ENCODE data around the gene PLCH2. TPM values are rescaled to one million over a fixed set of nuclear protein-coding genes. Genes with fewer than 3 reads are reported as not detected.
"Not testable (repeated sequence)": the region's sequence is repeated elsewhere in the genome, so short reads cannot be mapped to it uniquely, and the experiment has no call there.

PLCH2 gene
- total RNA-seq, 2 experiments from 2014 or later = 2.1 TPM

DNA sequence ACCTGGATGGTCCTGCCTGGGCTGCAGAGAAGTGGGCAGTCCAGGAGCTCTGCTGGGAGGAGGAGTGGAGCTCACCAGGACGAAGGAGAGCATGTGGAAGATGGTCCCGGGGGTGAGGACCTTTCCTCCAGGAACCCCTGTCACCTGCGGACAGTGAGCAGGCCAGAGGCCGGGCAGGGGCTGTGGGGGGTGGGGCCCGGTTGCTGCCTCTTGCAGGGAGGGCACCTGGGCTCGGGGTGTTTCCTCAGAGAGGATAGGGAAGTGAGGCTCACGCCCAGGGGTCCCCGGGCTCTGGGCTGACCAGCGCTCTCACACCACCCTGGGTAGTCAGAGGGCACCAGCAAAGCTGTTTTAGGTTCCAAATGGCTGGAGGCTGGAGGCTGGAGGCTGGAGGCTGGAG, 41.0 kb upstream of the PLCH2 start:
- H3K4me3 Mint-ChIP-seq = no peak overlapping the region
- H3K27me3 Mint-ChIP-seq (ENCODE audit: low read depth) = no peaks in the 10 kb centered on the region
- H3K9me3 Mint-ChIP-seq = peaks cover 1% of the 10 kb centered on the region
- DNase-seq = no peak
- no peaks in the 10 kb centered on the region for H3K36me3 Mint-ChIP-seq (ENCODE audit: low read depth)
- CTCF ChIA-PET = no interaction called here
- intact Hi-C loops (cut with micrococcal nuclease) = no loop called here
- no peaks in the 10 kb centered on the region for H3K4me1 Mint-ChIP-seq (ENCODE audit: low read depth)
- no peak overlapping the region for H3K27ac Mint-ChIP-seq

DNA sequence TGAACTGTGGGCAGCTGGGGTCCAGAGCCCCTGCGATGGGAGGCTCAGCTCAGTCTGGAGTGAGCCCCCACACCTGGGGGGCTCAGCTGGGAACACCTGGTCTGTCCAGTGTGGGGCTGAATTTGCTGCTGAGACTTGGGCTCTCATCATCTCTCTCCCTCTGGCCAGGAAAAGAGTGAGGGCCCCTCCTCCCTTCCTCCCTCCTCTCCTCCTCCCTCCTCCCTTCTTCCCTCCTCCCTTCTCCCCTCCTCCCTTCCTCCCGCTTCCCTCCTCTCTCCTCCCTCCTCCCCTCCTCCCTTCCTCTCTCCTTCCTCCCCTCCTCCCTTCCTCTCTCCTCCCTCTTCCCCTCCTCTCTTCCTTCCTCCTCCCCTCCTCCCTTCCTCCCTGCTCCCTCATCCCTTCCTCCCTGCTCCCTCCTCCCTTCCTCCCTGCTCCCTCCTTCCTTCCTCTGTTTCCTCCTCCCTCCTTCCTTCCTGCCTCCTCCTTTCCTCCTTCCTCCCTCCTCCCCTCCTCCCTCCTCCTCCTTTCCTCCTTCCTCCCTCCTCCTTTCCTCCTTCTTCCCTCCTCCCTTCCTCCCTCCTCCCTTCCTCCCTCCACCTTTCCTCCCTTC, 40.2 kb upstream of the PLCH2 start:
- H3K9me3 Mint-ChIP-seq = no peaks in the 10 kb centered on the region
- CTCF ChIA-PET = no interaction called here
- no peaks in the 10 kb centered on the region for H3K4me1 Mint-ChIP-seq (ENCODE audit: low read depth)
- intact Hi-C loops (cut with micrococcal nuclease) = no loop called here
- H3K4me3 Mint-ChIP-seq = no peak overlapping the region
- no peaks in the 10 kb centered on the region for H3K27me3 Mint-ChIP-seq (ENCODE audit: low read depth)
- DNase-seq = no peak
- H3K27ac Mint-ChIP-seq = no peak overlapping the region
- H3K36me3 Mint-ChIP-seq (ENCODE audit: low read depth) = no peaks in the 10 kb centered on the region

DNA sequence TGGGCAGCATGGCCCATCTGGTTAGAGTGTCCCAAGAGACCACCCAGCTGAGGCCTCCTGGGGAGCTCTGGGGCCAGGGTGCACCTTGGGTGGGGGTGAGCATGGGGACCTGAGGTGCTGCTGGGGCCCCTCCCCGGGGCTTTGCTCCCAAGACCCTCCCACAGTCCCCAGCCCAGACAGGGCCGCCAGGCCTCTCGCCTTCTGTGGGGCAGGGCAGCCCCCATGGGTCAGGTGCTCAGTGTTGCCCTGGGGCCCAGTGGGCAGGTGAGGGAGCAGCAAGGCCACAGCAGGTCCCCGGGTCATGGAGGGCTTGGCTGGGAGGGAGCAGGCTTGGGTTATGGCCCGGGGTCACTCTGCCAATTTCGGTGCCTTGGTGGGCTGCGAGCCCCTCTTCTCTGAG, 39.2 kb upstream of the PLCH2 start:
- Mint-ChIP-seq H3K27ac (no peak overlapping the region), H3K9me3 (no peaks in the 10 kb centered on the region), H3K36me3 (ENCODE audit: low read depth) (no peaks in the 10 kb centered on the region), H3K4me3 (no peak overlapping the region), H3K27me3 (ENCODE audit: low read depth) (no peaks in the 10 kb centered on the region), H3K4me1 (ENCODE audit: low read depth) (no peaks in the 10 kb centered on the region)
- no peak for DNase-seq
- CTCF ChIA-PET = no interaction called here
- intact Hi-C loops (cut with micrococcal nuclease) = no loop called here

DNA sequence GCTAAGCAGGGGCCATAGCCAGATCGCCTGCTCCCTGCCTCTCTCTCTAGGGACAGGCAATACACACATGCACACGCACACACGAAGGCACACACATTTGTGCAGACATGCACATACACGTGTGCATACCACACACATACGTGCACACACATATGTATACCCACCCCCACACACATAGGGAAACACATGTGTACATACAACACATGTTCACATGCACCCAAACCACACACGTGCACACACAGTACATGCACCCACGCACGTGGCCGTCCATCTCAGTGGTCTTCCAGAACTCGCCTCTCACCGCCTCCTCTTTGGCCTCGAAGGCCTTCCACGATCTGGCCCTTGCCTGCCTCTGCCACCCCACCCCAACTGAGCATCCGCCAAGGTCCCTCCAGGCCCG, 38.5 kb upstream of the PLCH2 start:
- no peak overlapping the region for H3K27ac Mint-ChIP-seq
- CTCF ChIA-PET = no interaction called here
- H3K27me3 Mint-ChIP-seq (ENCODE audit: low read depth) = no peaks in the 10 kb centered on the region
- no peak for DNase-seq
- H3K4me3 Mint-ChIP-seq = no peak overlapping the region
- intact Hi-C loops (cut with micrococcal nuclease) = no loop called here
- no peaks in the 10 kb centered on the region for H3K4me1 Mint-ChIP-seq (ENCODE audit: low read depth)
- no peaks in the 10 kb centered on the region for H3K36me3 Mint-ChIP-seq (ENCODE audit: low read depth)
- no peaks in the 10 kb centered on the region for H3K9me3 Mint-ChIP-seq

DNA sequence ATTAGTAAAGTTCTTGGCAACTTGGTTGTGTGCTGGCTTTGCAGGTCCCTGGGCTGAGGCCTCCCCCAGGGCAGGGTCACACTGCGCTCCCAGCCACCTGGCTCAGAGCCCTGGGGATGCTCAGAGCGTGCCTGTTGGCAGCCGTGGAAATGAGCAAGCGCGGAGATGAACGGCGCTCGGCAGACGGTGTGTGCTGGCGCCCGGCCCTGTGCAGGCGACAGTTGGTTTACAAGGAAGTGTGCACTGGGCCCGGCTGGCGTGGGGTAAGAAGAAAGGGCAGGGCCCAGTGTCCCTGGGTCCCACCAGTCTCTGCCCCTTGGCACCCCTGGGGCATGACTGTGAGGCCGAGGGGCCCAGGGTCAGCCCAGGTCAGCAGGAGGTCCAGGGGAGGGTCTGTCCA, 38.1 kb upstream of the PLCH2 start:
- Mint-ChIP-seq H3K4me3 (no peak overlapping the region), H3K9me3 (no peaks in the 10 kb centered on the region)
- intact Hi-C loops (cut with micrococcal nuclease) = no loop called here

DNA sequence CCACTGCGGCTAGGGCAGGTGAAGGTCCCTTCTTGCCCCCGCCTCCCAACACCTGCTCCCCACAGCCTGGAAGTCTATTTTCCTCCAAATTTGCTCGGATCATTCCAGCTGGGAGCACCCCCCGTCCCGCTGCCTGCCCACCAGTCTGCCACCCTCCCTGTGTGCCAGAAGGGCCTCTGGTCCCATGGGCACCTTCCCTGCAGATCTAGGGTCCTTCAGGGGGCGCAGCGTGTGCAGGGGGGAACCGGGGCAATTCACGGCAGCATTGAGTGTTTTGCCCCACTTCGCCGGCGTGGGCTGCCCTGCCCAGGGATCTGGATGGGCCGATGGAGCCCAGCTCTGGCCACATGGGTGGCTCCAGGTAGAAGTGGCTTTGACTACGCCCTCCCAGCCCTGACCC, 37.4 kb upstream of the PLCH2 start:
- intact Hi-C loops (cut with micrococcal nuclease) = no loop called here
- H3K27me3 Mint-ChIP-seq (ENCODE audit: low read depth) = no peaks in the 10 kb centered on the region
- CTCF ChIA-PET = no interaction called here
- H3K4me1 Mint-ChIP-seq (ENCODE audit: low read depth) = no peaks in the 10 kb centered on the region
- H3K27ac Mint-ChIP-seq = no peak overlapping the region
- H3K36me3 Mint-ChIP-seq (ENCODE audit: low read depth) = no peaks in the 10 kb centered on the region
- DNase-seq = no peak
- no peak overlapping the region for H3K4me3 Mint-ChIP-seq
- no peaks in the 10 kb centered on the region for H3K9me3 Mint-ChIP-seq

More for the DNA sequence above, 38.1 kb upstream of the PLCH2 start:
- no peak for DNase-seq
- Mint-ChIP-seq H3K4me1 (ENCODE audit: low read depth) (no peaks in the 10 kb centered on the region), H3K27me3 (ENCODE audit: low read depth) (no peaks in the 10 kb centered on the region), H3K36me3 (ENCODE audit: low read depth) (no peaks in the 10 kb centered on the region), H3K27ac (no peak overlapping the region)
- CTCF ChIA-PET = no interaction called here

DNA sequence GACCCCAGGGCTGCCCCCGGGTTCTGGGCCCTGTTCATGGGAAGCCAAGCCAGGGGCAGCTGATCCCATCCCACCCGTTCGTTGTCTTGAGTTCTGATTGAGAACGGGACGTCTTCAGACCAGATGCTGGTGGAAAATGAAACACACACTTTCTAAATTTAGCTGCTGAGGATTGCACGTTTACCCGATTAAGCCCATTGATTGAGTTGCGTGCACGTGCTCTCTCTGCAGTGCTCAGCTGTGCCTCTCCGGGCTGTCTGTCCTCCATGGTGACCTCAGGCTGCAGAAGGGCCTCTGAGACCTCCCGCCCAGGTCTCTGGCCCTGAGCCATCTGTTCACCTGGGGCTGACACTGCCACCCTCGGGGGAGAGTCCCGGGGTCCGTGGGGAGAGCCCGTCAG, 36.7 kb upstream of the PLCH2 start:
- DNase-seq = no peak
- CTCF ChIA-PET = no interaction called here

DNA sequence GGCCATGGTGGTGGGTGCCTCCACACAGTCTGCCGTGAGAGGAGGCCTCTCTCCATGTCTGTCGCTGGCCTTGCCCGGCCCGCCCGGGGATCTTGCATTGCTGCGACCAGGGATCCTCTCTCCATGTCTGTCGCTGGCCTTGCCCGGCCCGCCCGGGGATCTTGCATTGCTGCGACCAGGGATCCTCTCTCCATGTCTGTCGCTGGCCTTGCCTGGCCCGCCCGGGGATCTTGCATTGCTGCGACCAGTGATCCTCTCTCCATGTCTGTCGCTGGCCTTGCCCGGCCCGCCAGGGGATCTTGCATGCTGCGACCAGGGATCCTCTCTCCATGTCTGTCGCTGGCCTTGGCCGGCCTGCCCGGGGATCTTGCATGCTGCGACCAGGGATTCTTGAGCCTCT, 35.7 kb upstream of the PLCH2 start:
- H3K36me3 Mint-ChIP-seq (ENCODE audit: low read depth); H3K27ac Mint-ChIP-seq; H3K27me3 Mint-ChIP-seq (ENCODE audit: low read depth); H3K4me3 Mint-ChIP-seq; CTCF ChIA-PET; DNase-seq; H3K4me1 Mint-ChIP-seq (ENCODE audit: low read depth); intact Hi-C loops (cut with micrococcal nuclease); H3K9me3 Mint-ChIP-seq: not testable (repeated sequence)

More for the DNA sequence above, 36.7 kb upstream of the PLCH2 start:
- H3K4me3 Mint-ChIP-seq = no peak overlapping the region
- intact Hi-C loops (cut with micrococcal nuclease) = no loop called here
- H3K9me3 Mint-ChIP-seq = no peaks in the 10 kb centered on the region
- H3K27ac Mint-ChIP-seq = no peak overlapping the region
- no peaks in the 10 kb centered on the region for H3K4me1 Mint-ChIP-seq (ENCODE audit: low read depth)
- H3K27me3 Mint-ChIP-seq (ENCODE audit: low read depth) = no peaks in the 10 kb centered on the region
- H3K36me3 Mint-ChIP-seq (ENCODE audit: low read depth) = no peaks in the 10 kb centered on the region

DNA sequence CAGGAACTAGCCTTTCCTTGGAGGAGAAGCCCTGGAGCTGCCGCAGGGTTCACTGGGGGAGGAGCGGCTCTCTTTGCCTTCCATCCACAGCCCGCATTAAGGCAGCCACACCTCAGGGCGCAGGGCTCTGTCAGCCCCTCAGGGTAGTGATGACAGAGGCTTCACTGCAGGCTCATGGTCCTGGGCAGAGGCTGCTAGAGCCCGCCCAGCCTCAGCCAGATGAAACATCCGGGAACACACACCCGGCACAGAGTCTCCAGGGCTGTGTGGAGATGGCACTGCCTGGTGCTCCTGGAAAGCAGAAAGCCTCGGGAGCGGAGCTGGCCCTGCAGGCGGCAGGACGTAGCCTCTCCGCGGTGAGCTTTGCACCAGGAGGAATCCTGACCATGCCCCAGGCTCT, 34.3 kb upstream of the PLCH2 start:
- DNase-seq = no peak
- Mint-ChIP-seq H3K4me1 (ENCODE audit: low read depth) (no peaks in the 10 kb centered on the region), H3K36me3 (ENCODE audit: low read depth) (no peaks in the 10 kb centered on the region), H3K27me3 (ENCODE audit: low read depth) (peaks cover 7% of the 10 kb centered on the region), H3K4me3 (no peak overlapping the region), H3K9me3 (no peaks in the 10 kb centered on the region), H3K27ac (no peak overlapping the region)
- CTCF ChIA-PET = interaction anchor here (0.6 kb wide), 1 partner anchor 8 kb away, joined by 5 read pairs; no protein-coding TSS in a partner anchor
- intact Hi-C loops (cut with micrococcal nuclease) = no loop called here

DNA sequence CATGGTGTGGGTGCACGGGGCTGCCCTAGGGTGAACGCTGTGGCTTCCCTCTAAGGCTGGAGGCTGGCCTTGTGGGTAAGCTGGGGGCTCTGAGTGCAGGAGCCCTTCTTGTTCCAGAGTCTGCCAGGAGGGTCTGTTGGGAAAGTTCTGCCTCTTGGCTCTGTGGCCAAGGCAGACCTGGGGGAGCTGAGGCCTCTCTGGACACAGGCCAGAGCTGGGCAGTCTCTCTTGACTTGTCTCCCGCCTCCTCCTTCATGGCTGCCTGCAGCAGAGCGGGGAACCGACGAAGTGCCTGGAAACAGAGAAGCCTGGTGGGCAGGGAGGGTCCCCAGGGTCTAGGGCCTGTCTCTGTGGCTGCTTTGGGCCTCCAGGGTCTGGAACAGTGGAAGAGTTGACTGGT, 33.4 kb upstream of the PLCH2 start:
- Mint-ChIP-seq H3K36me3 (ENCODE audit: low read depth) (no peaks in the 10 kb centered on the region), H3K4me3 (no peak overlapping the region), H3K27me3 (ENCODE audit: low read depth) (peaks cover 7% of the 10 kb centered on the region), H3K27ac (no peak overlapping the region), H3K9me3 (no peaks in the 10 kb centered on the region), H3K4me1 (ENCODE audit: low read depth) (no peaks in the 10 kb centered on the region)
- intact Hi-C loops (cut with micrococcal nuclease) = no loop called here
- CTCF ChIA-PET = no interaction called here
- DNase-seq = no peak

DNA sequence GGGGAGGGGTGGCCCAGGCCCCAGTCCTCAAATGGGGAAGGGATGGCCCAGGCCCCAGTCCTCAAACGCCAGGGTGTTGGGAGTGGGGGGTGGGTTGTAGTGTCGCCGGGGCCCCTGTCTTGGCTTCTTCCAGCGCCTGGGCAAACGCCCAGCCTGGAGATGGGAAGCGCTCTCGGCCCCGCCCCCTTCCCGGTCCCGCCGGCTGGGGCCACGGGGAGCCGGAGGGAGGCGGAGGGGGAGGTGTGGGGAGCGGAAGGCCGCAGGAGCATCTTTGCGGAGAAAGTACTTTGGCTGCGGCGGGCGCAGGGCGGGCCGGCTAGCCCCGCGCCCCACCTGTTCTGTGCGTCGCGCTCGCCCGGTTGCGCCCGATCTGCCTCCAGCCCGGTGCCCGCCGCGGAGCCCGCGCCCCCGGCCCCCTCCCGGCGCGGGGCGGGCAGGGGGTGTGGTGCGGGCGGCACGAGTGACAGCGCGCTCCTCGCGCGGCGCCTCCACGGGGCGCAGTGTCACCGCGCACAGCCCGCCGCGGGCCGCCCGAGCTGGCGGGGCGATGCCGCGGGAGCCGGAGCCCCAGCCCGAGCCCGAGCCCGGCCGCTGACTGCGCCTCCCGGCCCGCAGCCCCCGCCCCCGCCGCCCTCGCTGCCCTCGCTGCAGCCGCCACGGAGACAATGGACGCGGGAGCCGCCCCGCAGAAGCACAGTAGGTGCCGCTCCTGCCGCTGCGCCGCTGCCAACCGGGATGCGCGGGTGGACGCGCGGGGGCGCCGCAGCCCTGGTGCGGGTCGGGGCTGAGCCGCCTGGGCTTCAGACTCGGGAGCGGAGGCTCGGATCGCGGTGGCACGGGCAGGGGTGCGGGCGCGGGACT, 32.6 kb upstream of the PLCH2 start:
- intact Hi-C loops (cut with micrococcal nuclease) = loop anchor here (1.0 kb wide), 1 partner anchor 104 kb away; no protein-coding TSS in a partner anchor
- Mint-ChIP-seq H3K4me1 (ENCODE audit: low read depth) (no peaks in the 10 kb centered on the region), H3K4me3 (no peak overlapping the region), H3K27ac (no peak overlapping the region), H3K9me3 (no peaks in the 10 kb centered on the region), H3K27me3 (ENCODE audit: low read depth) (peaks cover 7% of the 10 kb centered on the region), H3K36me3 (ENCODE audit: low read depth) (no peaks in the 10 kb centered on the region)
- DNase-seq = peak; percentile 62
- CTCF ChIA-PET = no interaction called here

DNA sequence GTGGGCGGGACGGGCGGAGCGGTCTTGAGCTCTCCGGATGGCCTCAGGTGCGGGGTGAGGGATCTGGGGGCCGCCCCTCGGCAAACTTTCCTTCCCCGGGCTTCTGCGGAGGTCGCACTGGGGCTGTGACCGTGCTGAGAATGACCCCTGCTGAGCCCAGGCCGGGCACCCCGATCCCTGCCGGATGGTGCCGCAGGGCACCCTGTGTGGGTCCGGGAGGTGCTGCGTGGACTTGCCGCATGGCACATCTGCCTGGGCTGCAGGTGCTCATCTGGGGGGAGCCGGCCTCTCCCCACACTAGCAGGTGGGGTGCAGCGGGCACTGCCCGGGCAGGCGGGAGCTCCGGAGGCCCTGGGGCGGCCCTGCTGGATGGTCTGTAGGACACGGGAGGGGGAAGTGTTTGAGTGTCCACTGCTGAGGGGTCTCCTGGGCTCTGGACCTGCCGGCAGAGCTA, 31.9 kb upstream of the PLCH2 start:
- H3K9me3 Mint-ChIP-seq = no peaks in the 10 kb centered on the region
- no peak for DNase-seq
- no peak overlapping the region for H3K4me3 Mint-ChIP-seq
- CTCF ChIA-PET = no interaction called here
- intact Hi-C loops (cut with micrococcal nuclease) = loop anchor here (1.0 kb wide), 1 partner anchor 103 kb away; no protein-coding TSS in a partner anchor
- peaks cover 7% of the 10 kb centered on the region for H3K27me3 Mint-ChIP-seq (ENCODE audit: low read depth)
- H3K4me1 Mint-ChIP-seq (ENCODE audit: low read depth) = no peaks in the 10 kb centered on the region
- no peaks in the 10 kb centered on the region for H3K36me3 Mint-ChIP-seq (ENCODE audit: low read depth)
- H3K27ac Mint-ChIP-seq = no peak overlapping the region

DNA sequence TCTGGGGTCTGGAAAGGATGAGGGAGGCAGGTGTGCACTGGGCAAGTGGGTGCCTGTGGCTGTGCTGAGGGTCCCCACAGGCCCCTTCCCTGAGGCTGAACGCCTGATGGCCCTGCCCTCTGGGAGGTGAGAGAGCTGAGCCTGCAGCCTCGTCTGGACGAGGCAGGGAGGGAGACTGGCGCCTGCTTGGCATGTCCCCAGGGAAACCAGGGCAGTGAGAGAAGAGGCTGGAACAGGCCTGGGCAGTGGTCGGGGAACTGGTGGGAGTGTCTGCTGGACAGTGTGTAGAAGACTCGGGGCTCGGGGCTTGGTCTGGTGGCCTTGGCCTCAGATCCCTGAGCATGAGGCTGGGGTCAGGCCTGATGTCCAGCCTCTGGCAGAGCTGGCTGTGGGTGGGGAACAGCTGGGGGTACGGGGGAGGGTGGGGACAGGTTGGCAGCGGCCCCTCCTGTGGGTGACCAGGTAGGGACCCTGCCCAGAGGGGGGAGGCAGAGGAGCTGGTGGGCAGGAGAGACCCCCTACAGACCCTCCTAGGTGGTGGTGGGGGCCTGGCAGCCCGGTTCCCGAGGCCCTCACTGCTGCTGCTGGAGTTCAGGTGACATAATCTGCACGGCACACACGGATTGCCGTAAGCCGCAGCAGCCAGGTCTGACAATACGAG, 30.8 kb upstream of the PLCH2 start:
- Mint-ChIP-seq H3K4me3 (no peak overlapping the region), H3K27ac (no peak overlapping the region), H3K27me3 (ENCODE audit: low read depth) (peaks cover 7% of the 10 kb centered on the region), H3K9me3 (no peaks in the 10 kb centered on the region), H3K36me3 (ENCODE audit: low read depth) (no peaks in the 10 kb centered on the region), H3K4me1 (ENCODE audit: low read depth) (no peaks in the 10 kb centered on the region)
- DNase-seq = no peak
- intact Hi-C loops (cut with micrococcal nuclease) = no loop called here
- CTCF ChIA-PET = no interaction called here

All from activated naive CD4-positive, alpha-beta T cell treated with anti-CD3 and anti-CD28 coated beads for 36 hours (primary cell).